ENCODE results near the gene TAMM41.
"Not testable (repeated sequence)": the region's sequence is repeated elsewhere in the genome, so short reads cannot be mapped to it uniquely, and the experiment has no call there.

TAMM41 gene

DNA sequence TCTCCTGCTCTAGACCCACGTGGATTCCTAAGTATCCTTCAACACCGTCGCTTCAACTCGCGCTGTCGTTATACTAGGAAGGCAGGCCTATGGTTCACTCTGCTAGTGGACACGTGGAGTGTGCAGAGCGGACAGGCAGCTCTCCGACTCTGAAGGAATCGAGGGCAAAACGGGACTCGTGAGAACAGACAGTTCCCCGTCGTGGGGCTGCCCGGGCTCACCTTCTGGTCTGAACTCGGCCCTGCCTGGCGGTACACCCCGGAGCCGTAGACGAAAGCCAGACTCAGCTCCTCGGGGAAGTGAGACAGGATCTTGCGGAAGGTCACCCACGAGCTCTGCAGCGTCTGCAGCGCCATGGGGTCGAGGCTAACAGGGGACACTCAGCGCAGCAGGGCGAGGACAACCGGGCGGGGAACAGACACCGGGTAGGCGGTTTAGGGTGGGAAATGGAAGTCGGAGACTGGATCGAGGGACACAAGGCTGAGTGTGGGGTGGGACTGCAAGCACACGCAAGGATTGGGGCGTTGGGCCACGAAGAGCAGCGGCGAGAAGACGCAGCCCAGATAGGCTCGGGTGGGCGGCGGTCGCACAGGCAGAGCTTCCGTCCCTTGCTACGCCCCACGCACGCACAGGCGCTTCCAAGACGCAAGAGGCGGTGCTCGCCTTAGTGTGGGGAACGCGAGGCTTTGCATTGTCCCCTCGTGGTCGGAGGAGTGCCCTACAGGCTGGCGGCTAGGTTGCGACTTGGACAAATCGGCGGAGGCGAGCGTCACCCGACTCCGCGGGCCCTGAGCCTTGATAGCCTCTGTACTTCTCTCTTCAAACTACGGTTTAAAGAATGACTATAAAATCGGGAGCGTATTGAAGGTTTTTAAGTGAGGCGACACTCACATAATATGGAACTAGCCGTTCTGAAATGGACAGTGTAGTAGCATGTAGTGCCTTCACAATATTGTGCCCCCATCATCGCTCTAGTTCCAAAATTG lies at the start of gene TAMM41:
TSS of gene TAMM41 (minus strand) at position 605 of the 986 bp plus-strand sequence. CDS start at position 356, 249 bp downstream.
- no peak for FAIRE-seq

GRCh38 chr3:11878837-11879236 lies 32.2 kb upstream of the TAMM41 start:
- no peak for FAIRE-seq

DNA sequence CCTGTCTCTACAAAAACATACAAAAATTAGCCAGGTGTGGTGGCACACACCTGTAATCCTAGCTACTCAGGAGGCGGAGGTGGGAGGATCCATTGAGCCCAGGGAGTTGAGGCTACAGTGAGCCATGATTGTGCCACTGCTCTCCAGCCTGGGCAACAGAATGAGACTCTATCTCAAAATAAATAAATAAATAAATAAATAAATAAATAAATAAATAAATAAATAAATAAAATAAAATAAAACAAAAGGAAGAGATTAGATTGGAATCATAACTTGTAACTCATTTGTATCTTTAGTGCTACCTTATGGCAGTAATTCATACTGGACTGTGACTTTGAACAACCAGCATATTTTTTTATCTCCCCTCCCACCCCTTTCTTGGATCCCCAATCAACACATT lies 28.0 kb upstream of the TAMM41 start:
- not testable (repeated sequence) for FAIRE-seq

- FAIRE-seq: not testable (repeated sequence)
Observed at GRCh38 chr3:11863739-11864138, 17.1 kb upstream of the TAMM41 start.

GRCh38 chr3:11862584-11862983 lies 15.9 kb upstream of the TAMM41 start:
- not testable (repeated sequence) for FAIRE-seq

- not testable (repeated sequence) for FAIRE-seq
Observed at GRCh38 chr3:11862145-11862544, 15.5 kb upstream of the TAMM41 start.

DNA sequence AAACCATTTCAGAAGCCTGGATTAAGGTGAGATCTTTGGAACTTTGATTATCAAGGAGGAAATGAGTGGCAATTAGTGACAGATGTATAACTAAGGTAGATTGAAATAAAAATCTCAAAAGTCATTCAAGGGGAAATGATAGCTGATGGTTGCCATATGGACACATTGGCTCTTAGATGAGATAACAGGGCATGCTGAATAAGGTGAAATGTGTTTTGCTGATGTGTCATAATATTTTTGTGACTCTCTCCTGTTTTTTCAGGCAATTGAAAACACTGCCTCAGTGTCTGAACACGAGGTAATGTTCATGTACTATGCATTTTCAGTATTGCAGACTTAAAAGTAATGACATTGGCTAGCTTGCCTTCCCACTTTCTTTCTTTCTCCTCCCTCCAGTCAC lies 13.5 kb upstream of the TAMM41 start:
- FAIRE-seq: not testable (repeated sequence)

GRCh38 chr3:11853450-11853849 lies 6.8 kb upstream of the TAMM41 start:
- FAIRE-seq: no peak

DNA sequence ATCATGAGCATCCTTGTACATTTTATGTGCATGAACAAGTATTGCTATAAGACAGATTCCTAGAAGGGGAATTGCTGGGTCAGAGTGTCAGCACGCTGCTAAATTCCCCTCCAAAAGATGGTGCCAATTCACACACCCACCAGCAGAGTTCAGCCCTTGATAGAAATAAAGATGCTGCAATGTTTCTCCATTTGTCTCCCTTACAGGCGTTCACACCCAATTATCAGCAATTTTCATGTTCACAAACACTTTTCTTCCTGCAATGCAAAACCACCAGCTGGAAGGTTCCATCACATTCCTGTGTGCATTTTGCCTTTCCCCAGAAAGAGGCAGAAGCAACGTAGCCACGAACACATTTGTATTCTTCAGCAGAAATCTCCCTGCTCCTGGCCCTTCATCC lies 3.3 kb upstream of the TAMM41 start:
- FAIRE-seq: no peak

GRCh38 chr3:11847607-11848006 lies 922 bp upstream of the TAMM41 start:
- no peak for FAIRE-seq

GRCh38 chr3:11845651-11846050 lies 1.0 kb downstream of the TAMM41 start:
- FAIRE-seq: no peak

DNA sequence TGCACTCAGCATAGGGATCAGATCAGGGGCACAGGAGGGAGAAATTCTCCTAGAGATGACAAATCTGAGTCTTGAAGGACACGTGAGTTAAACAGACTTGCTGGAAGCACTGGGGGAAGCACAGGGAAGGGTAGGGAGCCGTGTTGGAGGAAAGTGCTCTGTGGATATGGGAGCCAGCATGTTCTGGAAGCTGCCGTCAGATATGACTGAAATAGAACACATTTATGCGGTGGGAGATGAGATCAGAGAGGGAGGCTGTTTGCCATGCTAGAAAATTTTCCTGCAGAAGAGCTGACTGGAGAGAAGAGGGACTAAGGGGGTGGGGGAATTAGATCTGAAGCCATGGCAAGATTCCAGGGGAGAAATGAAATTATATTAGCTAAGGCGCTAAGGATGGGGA lies 1.8 kb downstream of the TAMM41 start:
- FAIRE-seq: no peak

DNA sequence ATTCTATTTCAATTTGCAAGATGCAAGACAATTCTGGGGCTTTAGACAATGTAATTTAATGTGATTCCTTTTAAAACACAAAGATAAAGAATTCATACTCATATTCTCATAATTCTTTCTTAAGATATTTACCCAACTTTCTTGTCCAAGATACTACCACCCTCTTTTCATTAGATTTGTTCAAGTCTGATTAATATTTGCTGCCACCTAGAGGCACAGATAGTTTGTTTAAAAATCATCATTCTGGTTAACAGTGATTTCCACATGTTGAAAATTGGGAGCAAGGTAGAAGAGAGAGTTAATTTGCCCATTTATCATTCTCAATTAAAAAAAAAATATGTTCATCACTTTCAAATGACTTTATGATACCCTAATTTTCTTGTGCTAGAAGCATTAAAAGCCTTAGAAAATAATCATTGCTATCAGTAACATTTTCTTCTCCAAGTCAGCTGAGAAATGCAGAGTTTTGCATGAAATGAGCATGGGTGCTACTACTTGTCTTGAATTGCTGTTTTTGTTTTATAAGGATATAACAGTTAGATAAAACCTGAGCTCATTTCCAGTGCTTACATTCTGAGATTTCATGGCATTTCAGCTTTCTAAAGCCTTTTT lies 11.6 kb downstream of the TAMM41 start:
- peak; percentile 98 for FAIRE-seq

- FAIRE-seq: no peak
Observed at GRCh38 chr3:11832981-11833905, 13.4 kb downstream of the TAMM41 start.

DNA sequence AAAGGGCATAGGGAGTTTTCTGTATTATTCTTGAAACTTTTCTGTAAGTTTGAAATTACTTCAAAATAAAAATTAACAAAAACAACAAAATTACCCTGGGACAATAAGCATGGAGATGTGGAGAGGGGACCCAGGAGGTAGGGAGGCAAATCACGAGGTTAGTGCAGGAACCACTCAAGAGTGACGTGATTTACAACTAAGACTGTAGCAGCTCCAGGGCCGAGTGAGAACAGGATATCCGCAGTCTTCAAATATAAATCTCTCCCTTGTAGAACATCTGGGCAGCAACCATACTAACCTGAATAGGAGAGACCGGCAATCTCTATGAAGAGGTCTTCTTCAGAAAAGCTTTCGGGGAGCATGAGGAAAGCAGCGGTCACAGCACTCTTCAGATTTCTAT lies 17.3 kb downstream of the TAMM41 start:
- no peak for FAIRE-seq

GRCh38 chr3:11826628-11827265 lies 19.9 kb downstream of the TAMM41 start:
- FAIRE-seq: no peak

GRCh38 chr3:11825301-11825700 lies 21.4 kb downstream of the TAMM41 start:
- no peak for FAIRE-seq

- FAIRE-seq: no peak
Observed at GRCh38 chr3:11820531-11821041, 26.1 kb downstream of the TAMM41 start.

GRCh38 chr3:11819146-11819689 lies 27.5 kb downstream of the TAMM41 start:
- FAIRE-seq: no peak

DNA sequence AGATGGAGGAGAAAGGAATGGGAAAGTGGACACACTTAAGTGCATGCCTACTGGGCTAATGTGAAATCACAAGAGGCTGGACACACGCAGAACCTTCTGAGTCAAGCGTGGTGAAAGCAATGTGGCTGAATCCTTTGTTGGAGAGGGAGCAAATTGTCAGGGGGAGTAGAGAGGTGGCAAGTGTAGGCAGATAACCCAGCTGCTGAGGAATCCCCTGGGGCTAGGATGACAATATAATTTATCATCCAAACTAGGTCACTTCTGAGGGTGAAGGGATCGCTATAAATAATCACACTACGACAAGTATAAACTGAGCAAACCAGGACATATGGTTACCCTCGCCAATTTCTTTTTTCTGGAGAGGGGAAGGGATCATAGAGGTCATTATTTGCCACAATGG lies 28.7 kb downstream of the TAMM41 start:
- no peak for FAIRE-seq

DNA sequence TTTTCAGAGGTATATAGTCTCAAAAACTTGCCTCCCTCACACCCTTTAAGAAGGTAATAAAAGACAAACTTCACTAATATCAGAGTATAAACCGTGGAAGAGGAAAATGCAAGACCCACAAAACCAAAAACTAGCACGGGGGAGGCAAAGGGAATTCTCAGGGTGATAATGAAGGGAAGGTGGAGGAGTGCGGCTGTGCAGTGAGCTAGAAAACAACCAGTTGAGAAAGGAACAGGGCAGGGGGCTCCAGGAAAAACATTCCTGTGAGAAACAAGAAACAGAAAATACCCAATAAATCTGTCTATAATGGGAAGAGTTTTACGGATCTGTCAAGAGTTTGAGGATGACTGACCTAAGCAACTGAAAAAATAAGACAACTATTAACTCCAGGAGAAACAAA lies 31.6 kb downstream of the TAMM41 start:
- FAIRE-seq: no peak

DNA sequence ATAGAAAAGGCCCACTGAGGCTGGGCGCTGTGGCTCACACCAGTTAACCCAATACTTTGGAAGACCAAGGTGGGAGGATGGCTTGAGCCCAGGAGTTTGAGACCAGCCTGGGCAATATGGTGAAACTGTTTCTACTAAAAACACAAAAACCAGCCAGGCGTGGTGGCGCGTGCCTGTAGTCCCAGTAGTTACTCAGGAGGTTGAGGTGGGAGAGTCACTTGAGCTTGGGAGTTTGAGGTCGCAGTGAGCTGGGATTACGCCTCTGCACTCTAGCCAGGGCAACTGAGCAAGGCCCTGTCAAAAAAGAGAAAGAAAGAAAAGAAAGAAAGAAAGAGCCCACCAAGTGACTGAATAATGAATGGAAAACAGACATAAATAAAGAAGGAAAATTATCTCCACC lies 32.0 kb downstream of the TAMM41 start:
- no peak for FAIRE-seq

Data from A204.1 (cell line).